H1 (cell line): ENCODE measurements around the gene LDLRAP1. TPM values are rescaled to one million over a fixed set of nuclear protein-coding genes. Genes with fewer than 3 reads are reported as not detected.

Experiments used
- CHD7 ChIP-seq: fragments of 300-600 bp; sonication (generic); IDR thresholded peaks from 2 replicates; pipeline ENCODE4 v1.7.1; 2012; ENCODE audit warnings: low read length, moderate library complexity, mild to moderate bottlenecking, inconsistent platforms; ENCODE audit not compliant: insufficient replicate concordance
- KDM1A ChIP-seq: fragments of 200-600, 300-600 bp; sonication (generic); IDR thresholded peaks from 2 replicates; pipeline ENCODE4 v1.7.1; 2016; ENCODE audit warnings: mild to moderate bottlenecking, low read length, borderline replicate concordance
- polyA plus RNA-seq, 7 experiments: library from polyadenylated mRNA; depleted of rRNA in 3 of 7; stranded (reverse) in 5 of 7; unstranded in 2 of 7; fragments of >200 nt in 5 of 7; fragments of 200-250 nt in 2 of 7; gene quantifications; 1 replicate in 5 of 7; 2 replicates in 1 of 7; 4 replicates in 1 of 7; pipeline versions ENCODE4 v1.2.1 to v1.2.3, GENCODE V29; 2011 to 2013; ENCODE audit warnings: missing spikeins in 2 of 7, mixed read lengths in 2 of 7
- total RNA-seq: library from RNA; stranded (reverse); fragmentation: NEBNext Ultra II Directional; extraction: Animal tissue kit (Norgen Biotek cat#: 25700); gene quantifications from 2 replicates; pipeline ENCODE4 v1.2.1, GENCODE V29; 2021

Gene LDLRAP1
- total and polyA plus RNA-seq, 2 of the 8 experiments (the other 6 are each of a cell fraction or from before 2014, with no cell fraction given) = 12.8 to 13.2 TPM

- no peak for TF ChIP-seq CHD7
- TF ChIP-seq KDM1A = peak; percentile 71; the same call in 1 of the 2 replicates
These were observed 21.6 kb downstream of the LDLRAP1 start (continued) for GRCh38 chr1:25564777-25565574.
